Testis (tissue), 3 donors: Measurements from ENCODE around the gene NDFIP1. TPM values are rescaled to one million over a fixed set of nuclear protein-coding genes. Genes with fewer than 3 reads are reported as not detected.

Experiments
- DNase-seq: peaks from one replicate; pipeline ENCODE4 v3.0.0-alpha.2; 2019
- H3K27ac ChIP-seq, 2 donors: fragments of 200-600 bp; sonication (generic); one replicate each; pipeline ENCODE4 v1.5.1; 2019
- H3K27me3 ChIP-seq: fragments of 200-600 bp; sonication (generic); one replicate; pipeline ENCODE4 v1.5.1; 2019
- H3K36me3 ChIP-seq: fragments of 200-600 bp; sonication (generic); one replicate; pipeline ENCODE4 v1.5.1; 2017; ENCODE audit warnings: low read depth; ENCODE audit errors: missing control alignments
- H3K4me1 ChIP-seq: fragments of 200-600 bp; sonication (generic); one replicate; pipeline ENCODE4 v1.5.1; 2019
- H3K4me3 ChIP-seq, 2 donors: fragments of 200-600 bp; sonication (generic); one replicate each; pipeline ENCODE4 v1.5.1; 2017 to 2019
- H3K9me3 ChIP-seq: fragments of 200-600 bp; sonication (generic); one replicate; pipeline ENCODE4 v1.5.1; 2017
- POLR2A ChIP-seq: fragments of 450-650 bp; IDR thresholded peaks from one replicate; pipeline ENCODE4 v1.6.1; 2017; ENCODE audit warnings: antibody characterized with exemption, mild to moderate bottlenecking, moderate library complexity
- WGBS, 2 donors: methylation state at CpG; one replicate each; pipeline ENCODE4 v1.1.5; 2018; 5-methylcytosine and 5-hydroxymethylcytosine counted together
- intact Hi-C: fragments of 100-400 bp; cut with DNase I; formaldehyde crosslinking; loops from one replicate; pipeline ENCODE4 v1.15.1; 2023; ENCODE audit warnings: low total_unique reads
- polyA plus RNA-seq: library from polyadenylated mRNA; stranded (reverse); fragments of 350-450 nt; fragmentation: Illumina TruSeq; extraction: RNeasy Lipid Tissue Mini Kit (QIAGEN cat#74804); gene quantifications from one replicate; pipeline ENCODE4 v1.2.3, GENCODE V29; 2014; ENCODE audit warnings: low read depth, low replicate concordance; ENCODE audit not compliant: insufficient read depth
- total RNA-seq, 2 donors: library from RNA; depleted of rRNA; stranded (reverse); fragments of >200 nt; gene quantifications; one replicate each; pipeline ENCODE4 v1.2.3, GENCODE V29; 2016
- TF ChIP-seq, protein P1 (sequence below), 3 experiments: fragments of 450-650 bp in 2 of 3; fragments of 200-600 bp in 1 of 3; sonication (generic) in 1 of 3; IDR thresholded peaks; one replicate each; pipeline ENCODE4 v1.5.1; 2016 to 2019; ENCODE audit warnings: antibody characterized with exemption in 3 of 3, mild to moderate bottlenecking in 2 of 3, moderate library complexity in 1 of 3

NDFIP1 gene
- total and polyA plus RNA-seq, 3 donors from 2014 or later: 88.7 to 319 (median 292) TPM

DNA sequence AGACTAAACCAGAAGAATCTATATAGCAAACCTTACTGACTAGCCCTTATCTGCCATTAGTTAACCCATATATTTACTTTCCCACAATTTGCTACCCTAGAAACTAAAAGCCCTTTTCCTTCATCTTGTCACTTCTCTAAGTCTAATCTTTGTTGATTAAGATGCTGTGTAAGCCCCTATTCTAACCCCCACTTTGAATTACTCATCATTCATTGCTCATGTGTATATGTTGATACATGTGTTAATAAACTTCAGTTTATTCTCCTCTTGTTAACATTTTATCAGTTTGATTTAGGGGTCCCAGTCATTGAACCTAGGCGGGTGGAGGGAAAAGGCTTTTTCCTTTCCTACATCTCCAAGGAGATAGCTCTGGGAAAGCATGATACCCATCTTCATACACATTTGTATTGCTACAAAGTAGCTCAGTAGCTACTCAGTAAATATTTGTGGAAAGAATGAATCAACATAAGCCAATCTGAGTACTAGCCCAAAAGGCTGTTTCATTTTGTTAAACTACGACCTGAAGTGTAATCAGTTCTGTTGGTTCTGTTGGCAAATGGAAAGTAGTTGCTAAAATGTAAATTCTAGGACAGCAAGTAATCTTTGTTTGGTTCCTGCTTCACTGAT, 35.1 kb upstream of the NDFIP1 start:
- WGBS, 2 donors: 55 to 59% methylated on average over 2 of the region's 2 CpGs
- Histone ChIP-seq H3K4me1 (no peaks in the 10 kb centered on the region), H3K27me3 (no peaks in the 10 kb centered on the region), H3K9me3 (no peaks in the 10 kb centered on the region), H3K36me3 (no peaks in the 10 kb centered on the region), H3K27ac (no peak overlapping the region), H3K4me3 (no peak overlapping the region)
- TF ChIP-seq, protein P1, sequence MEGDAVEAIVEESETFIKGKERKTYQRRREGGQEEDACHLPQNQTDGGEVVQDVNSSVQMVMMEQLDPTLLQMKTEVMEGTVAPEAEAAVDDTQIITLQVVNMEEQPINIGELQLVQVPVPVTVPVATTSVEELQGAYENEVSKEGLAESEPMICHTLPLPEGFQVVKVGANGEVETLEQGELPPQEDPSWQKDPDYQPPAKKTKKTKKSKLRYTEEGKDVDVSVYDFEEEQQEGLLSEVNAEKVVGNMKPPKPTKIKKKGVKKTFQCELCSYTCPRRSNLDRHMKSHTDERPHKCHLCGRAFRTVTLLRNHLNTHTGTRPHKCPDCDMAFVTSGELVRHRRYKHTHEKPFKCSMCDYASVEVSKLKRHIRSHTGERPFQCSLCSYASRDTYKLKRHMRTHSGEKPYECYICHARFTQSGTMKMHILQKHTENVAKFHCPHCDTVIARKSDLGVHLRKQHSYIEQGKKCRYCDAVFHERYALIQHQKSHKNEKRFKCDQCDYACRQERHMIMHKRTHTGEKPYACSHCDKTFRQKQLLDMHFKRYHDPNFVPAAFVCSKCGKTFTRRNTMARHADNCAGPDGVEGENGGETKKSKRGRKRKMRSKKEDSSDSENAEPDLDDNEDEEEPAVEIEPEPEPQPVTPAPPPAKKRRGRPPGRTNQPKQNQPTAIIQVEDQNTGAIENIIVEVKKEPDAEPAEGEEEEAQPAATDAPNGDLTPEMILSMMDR (IDR thresholded peaks at IDR 0.05): no peak
- no peak for TF ChIP-seq POLR2A
- DNase-seq: no peak
- intact Hi-C loops: no loop called here

DNA sequence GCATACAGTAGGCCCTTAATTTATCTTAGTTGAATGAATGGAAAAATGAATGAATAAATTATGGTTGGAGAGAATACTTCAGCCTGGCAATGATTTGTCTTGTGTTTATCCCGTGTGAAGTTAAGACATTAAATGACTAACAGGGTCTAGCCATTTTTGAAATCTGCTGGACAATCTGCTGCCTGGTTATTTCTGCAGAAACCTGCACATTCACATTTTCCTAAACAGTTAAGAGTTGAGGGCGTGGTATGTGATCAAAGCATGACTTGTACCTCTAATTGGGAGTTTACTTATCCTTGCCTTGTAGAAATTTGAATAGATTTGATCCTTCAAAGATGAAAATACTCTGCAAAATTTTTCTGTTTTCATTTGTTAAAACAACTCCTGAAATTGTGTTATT, 34.6 kb upstream of the NDFIP1 start:
- no peak for DNase-seq
- no peaks in the 10 kb centered on the region for H3K36me3 ChIP-seq

GRCh38 chr5:142078221-142078620, 30.4 kb upstream of the NDFIP1 start:
- no peak for DNase-seq

More for the DNA sequence above, 34.6 kb upstream of the NDFIP1 start:
- Histone ChIP-seq H3K4me1 (no peaks in the 10 kb centered on the region), H3K9me3 (no peaks in the 10 kb centered on the region), H3K27me3 (no peaks in the 10 kb centered on the region), H3K27ac (no peak overlapping the region), H3K4me3 (no peak overlapping the region)
- WGBS, 2 donors: 73 to 74% methylated on average over 2 of the region's 2 CpGs
- no peak for TF ChIP-seq POLR2A
- TF ChIP-seq, protein P1 (IDR thresholded peaks at IDR 0.05): no peak
- intact Hi-C loops: no loop called here

DNA sequence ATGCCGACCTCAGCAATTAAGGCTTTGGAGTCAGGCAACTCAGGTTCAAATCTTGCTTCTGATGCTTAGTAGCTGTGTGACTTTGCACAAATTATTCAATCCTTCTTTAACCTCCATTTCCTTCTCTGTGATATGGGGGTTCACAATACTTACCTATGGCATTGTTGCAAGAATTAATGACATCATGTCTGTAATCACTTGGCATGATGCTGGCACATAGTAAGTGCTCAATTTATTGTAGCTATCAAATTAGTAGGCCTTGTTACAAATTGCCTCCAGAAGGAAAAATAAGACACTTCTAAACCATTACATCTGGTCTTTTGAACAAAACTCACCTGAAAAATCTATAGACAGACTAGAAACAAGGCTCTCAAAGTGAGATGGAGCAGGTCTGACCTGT, 29.9 kb upstream of the NDFIP1 start:
- Histone ChIP-seq H3K27ac (no peak overlapping the region), H3K4me1 (no peaks in the 10 kb centered on the region), H3K4me3 (no peak overlapping the region), H3K36me3 (no peaks in the 10 kb centered on the region), H3K27me3 (no peaks in the 10 kb centered on the region), H3K9me3 (no peaks in the 10 kb centered on the region)
- DNase-seq: no peak
- TF ChIP-seq, protein P1 (IDR thresholded peaks at IDR 0.05): no peak
- TF ChIP-seq POLR2A: no peak
- 73 to 90% methylated on average over 1 of the region's 1 CpG for WGBS, 2 donors
- intact Hi-C loops: no loop called here

More at GRCh38 chr5:142078221-142078620, 30.4 kb upstream of the NDFIP1 start:
- intact Hi-C loops: no loop called here
- H3K27ac ChIP-seq: no peak overlapping the region
- no peak overlapping the region for H3K4me3 ChIP-seq
- H3K27me3 ChIP-seq: no peaks in the 10 kb centered on the region
- H3K36me3 ChIP-seq: no peaks in the 10 kb centered on the region
- WGBS, 2 donors: 80 to 86% methylated on average over 3 of the region's 3 CpGs
- no peaks in the 10 kb centered on the region for H3K4me1 ChIP-seq
- no peaks in the 10 kb centered on the region for H3K9me3 ChIP-seq
- TF ChIP-seq, protein P1 (IDR thresholded peaks at IDR 0.05): no peak
- no peak for TF ChIP-seq POLR2A

GRCh38 chr5:142079306-142079721, 29.3 kb upstream of the NDFIP1 start:
- Histone ChIP-seq H3K27me3 (no peaks in the 10 kb centered on the region), H3K4me1 (no peaks in the 10 kb centered on the region), H3K4me3 (no peak overlapping the region), H3K36me3 (no peaks in the 10 kb centered on the region), H3K27ac (no peak overlapping the region), H3K9me3 (no peaks in the 10 kb centered on the region)
- 58 to 62% methylated on average over 6 of the region's 6 CpGs for WGBS, 2 donors
- DNase-seq: no peak
- intact Hi-C loops: no loop called here
- TF ChIP-seq, protein P1 (IDR thresholded peaks at IDR 0.05): no peak
- TF ChIP-seq POLR2A: no peak
